Prostate gland (tissue), 2 donors: ENCODE results near the gene CLDN24.

Experiments
- CTCF ChIP-seq, 4 experiments: fragments of 200-600 bp in 2 of 4; fragments of 450-650 bp in 2 of 4; sonication (generic) in 2 of 4; IDR thresholded peaks; 1 replicate in 3 of 4; 2 replicates in 1 of 4; pipeline ENCODE4 v1.5.1; 2016 to 2019; ENCODE audit warnings: antibody characterized with exemption in 4 of 4, mild to moderate bottlenecking in 2 of 4, moderate library complexity in 2 of 4
- POLR2A ChIP-seq: fragments of 450-650 bp; IDR thresholded peaks from one replicate; pipeline ENCODE4 v1.6.1; 2016; ENCODE audit warnings: antibody characterized with exemption, mild to moderate bottlenecking
- POLR2AphosphoS5 ChIP-seq: sonication (generic); formaldehyde crosslinking; IDR thresholded peaks from one replicate; pipeline ENCODE4 v1.6.1; 2017; ENCODE audit warnings: antibody characterized with exemption

GRCh38 chr4:183327827-183328226 is 5.6 kb upstream of the CLDN24 start:
- TF ChIP-seq CTCF (IDR thresholded peaks at IDR 0.05): no peak
- no peak for TF ChIP-seq POLR2AphosphoS5
- no peak for TF ChIP-seq POLR2A
